ENCODE measurements around the gene VPS8. TPM values are rescaled to one million over a fixed set of nuclear protein-coding genes. Genes with fewer than 3 reads are reported as not detected.

Gene VPS8
- total and polyA plus RNA-seq, 9 of the 15 experiments (the other 6 are each of a cell fraction or from before 2014, with no cell fraction given), result 7.2 to 41.0 (median 28.3) TPM

- Histone ChIP-seq H3K36me3 (ENCODE audit: control insufficient read depth, insufficient read depth, low read length) (peaks cover 14% of the 10 kb centered on the region), H3K4me2 (ENCODE audit: insufficient read depth, low read length) (no peak overlapping the region), H3K4me1 (replicated peaks in 1 of 2; ENCODE audit: control insufficient read depth in 2 of 2, insufficient read depth in 2 of 2, low read length in 2 of 2) (no peaks in the 10 kb centered on the region), H3K9me3 (replicated peaks; ENCODE audit: control insufficient read depth, insufficient read depth, low read depth, low read length) (no peaks in the 10 kb centered on the region), H3K9ac (ENCODE audit: insufficient read depth in 1 of 2, low read depth in 2 of 2, low read length in 2 of 2) (no peak overlapping the region), H4K20me1 (replicated peaks; ENCODE audit: control insufficient read depth, insufficient read depth, low read length) (no peaks in the 10 kb centered on the region), H2AFZ (ENCODE audit: low read depth, low read length) (no peak overlapping the region), H3K4me3 (no peak overlapping the region), H3K9me1 (ENCODE audit: control insufficient read depth, insufficient read depth, low read length) (no peaks in the 10 kb centered on the region), H3K79me2 (ENCODE audit: control insufficient read depth, insufficient read depth, low read length) (no peaks in the 10 kb centered on the region), H3K27me3 (ENCODE audit: control insufficient read depth in 2 of 2, insufficient read depth in 2 of 2, low read length in 2 of 2) (no peaks in the 10 kb centered on the region), H3K27ac (ENCODE audit: extremely low read depth, low read depth, low read length) (no peak overlapping the region)
- TF ChIP-seq ILK (tag; IDR thresholded peaks at IDR 0.05; ENCODE audit: borderline replicate concordance, low read depth) (no peak), DPF2 (IDR thresholded peaks at IDR 0.05) (no peak), ARNT (IDR thresholded peaks at IDR 0.05) (no peak), ZNF133 (CRISPR knock-in tag; IDR thresholded peaks at IDR 0.05) (no peak)
- no peak for DNase-seq (ENCODE audit: extremely low read depth in 1 of 4, low spot score in 3 of 4)
- ATAC-seq, result no peak
- intact Hi-C loops (cut with micrococcal nuclease), result no loop called here
- BruUV-seq (replicated peaks), result no TSS peak
- POLR2A ChIA-PET, result no interaction called here
- in situ Hi-C loops (cut with MboI), result no loop called here
- CTCF ChIA-PET (ENCODE audit: low intra/inter-chr PET ratio), result no interaction called here
- no peak for FAIRE-seq
- 80% methylated on average over 2 of the region's 2 CpGs for WGBS (ENCODE audit: insufficient coverage, low coverage, missing lambda C conversion rate)
Measured at GRCh38 chr3:184880276-184881019, 68.5 kb downstream of the VPS8 start.

GRCh38 chr3:184884359-184885017, 72.5 kb downstream of the VPS8 start:
- WGBS (ENCODE audit: insufficient coverage, low coverage, missing lambda C conversion rate), result 83% methylated on average over 1 of the region's 1 CpG
- no peaks in the 10 kb centered on the region for H3K4me1 ChIP-seq (replicated peaks in 1 of 2; ENCODE audit: control insufficient read depth in 2 of 2, insufficient read depth in 2 of 2, low read length in 2 of 2)
- no peaks in the 10 kb centered on the region for H4K20me1 ChIP-seq (replicated peaks; ENCODE audit: control insufficient read depth, insufficient read depth, low read length)
- H3K4me2 ChIP-seq (ENCODE audit: insufficient read depth, low read length), result no peak overlapping the region
- ATAC-seq, result no peak
- no peaks in the 10 kb centered on the region for H3K9me3 ChIP-seq (replicated peaks; ENCODE audit: control insufficient read depth, insufficient read depth, low read depth, low read length)
- DNase-seq (ENCODE audit: extremely low read depth in 1 of 4, low spot score in 3 of 4), result no peak
- H3K4me3 ChIP-seq, result no peak overlapping the region
- no peaks in the 10 kb centered on the region for H3K79me2 ChIP-seq (ENCODE audit: control insufficient read depth, insufficient read depth, low read length)
- CTCF ChIA-PET (ENCODE audit: low intra/inter-chr PET ratio), result no interaction called here
- BruUV-seq (replicated peaks), result no TSS peak
- no peaks in the 10 kb centered on the region for H3K27me3 ChIP-seq (ENCODE audit: control insufficient read depth in 2 of 2, insufficient read depth in 2 of 2, low read length in 2 of 2)
- no peak for TF ChIP-seq TRIM28 (IDR thresholded peaks at IDR 0.05)
- no peak for TF ChIP-seq IRF9 (tag; IDR thresholded peaks at IDR 0.05)
- TF ChIP-seq ZZZ3 (IDR thresholded peaks at IDR 0.05), result no peak
- no peak for TF ChIP-seq PBX2 (CRISPR knock-in tag; IDR thresholded peaks at IDR 0.05; ENCODE audit: low read depth)
- no peak for TF ChIP-seq PBX2 (tag; conservative IDR thresholded peaks at IDR 0.05; ENCODE audit: low read depth)
- no peak for TF ChIP-seq IRF1 (CRISPR knock-in tag; IDR thresholded peaks at IDR 0.05; ENCODE audit: borderline replicate concordance)
- TF ChIP-seq ZNF316 (IDR thresholded peaks at IDR 0.05), result no peak
- TF ChIP-seq ZFP1 (CRISPR knock-in tag; IDR thresholded peaks at IDR 0.05), result no peak
- H3K9me1 ChIP-seq (ENCODE audit: control insufficient read depth, insufficient read depth, low read length), result no peaks in the 10 kb centered on the region
- no peak overlapping the region for H2AFZ ChIP-seq (ENCODE audit: low read depth, low read length)
- H3K36me3 ChIP-seq (ENCODE audit: control insufficient read depth, insufficient read depth, low read length), result 0 out of 3 replicates have a peak, but pooled peaks cover 2% of the 10 kb centered on the region
- FAIRE-seq, result no peak
- in situ Hi-C loops (cut with MboI) (no loop called here), intact Hi-C loops (cut with micrococcal nuclease) (no loop called here)
- POLR2A ChIA-PET, result no interaction called here
- H3K9ac ChIP-seq (ENCODE audit: insufficient read depth in 1 of 2, low read depth in 2 of 2, low read length in 2 of 2), result no peak overlapping the region
- H3K27ac ChIP-seq (ENCODE audit: extremely low read depth, low read depth, low read length), result no peak overlapping the region

All from K562 (cell line).